Stimulated activated CD4-positive, alpha-beta T cell treated with anti-CD3 and anti-CD28 coated beads, Interleukin-12 subunit alpha, Interleukin-12 subunit beta, amount 100 ng/mL, for 4 hours (primary cell): Measurements from ENCODE around the gene RSPH9.
A peak's percentile ranks its signal among the peaks of the same experiment; 100 is the strongest.

Source experiments
- DNase-seq: peaks from one replicate; pipeline ENCODE4 v3.0.0-alpha.2; 2020

The RSPH9 gene, protein sequence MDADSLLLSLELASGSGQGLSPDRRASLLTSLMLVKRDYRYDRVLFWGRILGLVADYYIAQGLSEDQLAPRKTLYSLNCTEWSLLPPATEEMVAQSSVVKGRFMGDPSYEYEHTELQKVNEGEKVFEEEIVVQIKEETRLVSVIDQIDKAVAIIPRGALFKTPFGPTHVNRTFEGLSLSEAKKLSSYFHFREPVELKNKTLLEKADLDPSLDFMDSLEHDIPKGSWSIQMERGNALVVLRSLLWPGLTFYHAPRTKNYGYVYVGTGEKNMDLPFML

GRCh38 chr6:43644940-43645612 lies at the start of gene RSPH9:
RSPH9 (plus strand) TSS chr6:43645036; CDS start chr6:43645099, 63 bp downstream.
- peak; percentile 61 for DNase-seq

DNA sequence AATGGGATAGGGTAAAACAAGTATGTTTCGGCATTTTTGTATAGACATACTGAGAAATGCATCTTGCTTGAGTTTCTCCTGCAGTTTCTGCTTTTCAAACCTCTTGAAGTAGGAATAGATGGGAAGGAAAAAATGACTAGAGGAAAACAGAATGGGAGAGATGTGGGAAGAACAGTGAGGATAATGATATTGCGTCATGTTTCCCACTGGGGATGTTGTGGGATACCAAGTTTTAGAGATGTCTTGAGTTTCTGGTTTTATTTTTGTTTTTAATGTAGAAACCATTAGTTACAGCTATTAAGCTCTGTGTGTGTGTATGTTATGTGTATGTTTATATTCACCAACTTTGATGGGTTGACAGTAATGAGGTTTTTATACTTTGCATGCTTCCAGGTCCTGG lies 44.2 kb upstream of the RSPH9 start:
- no peak for DNase-seq

GRCh38 chr6:43604174-43604573 lies 40.7 kb upstream of the RSPH9 start:
- no peak for DNase-seq

DNA sequence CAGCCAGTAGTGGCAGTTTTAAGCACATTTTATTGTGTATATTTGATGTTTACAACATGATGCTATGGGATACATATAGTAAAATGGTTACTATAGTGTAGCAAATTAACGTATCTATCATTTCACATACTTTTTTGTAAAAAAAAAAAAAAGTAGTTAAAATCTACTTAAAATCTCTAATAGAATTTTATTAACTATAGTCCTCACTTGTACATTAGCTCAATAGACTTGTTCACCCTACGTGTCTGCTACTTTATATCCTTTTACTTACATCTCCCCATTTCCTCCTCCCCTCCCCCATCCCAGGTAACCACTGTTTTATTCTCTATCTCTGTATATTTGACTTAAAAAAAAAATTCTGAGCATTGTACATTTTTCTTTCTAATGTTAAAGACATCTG lies 38.8 kb upstream of the RSPH9 start:
- no peak for DNase-seq

- peak; percentile 61 for DNase-seq
These were observed 36.5 kb upstream of the RSPH9 start for GRCh38 chr6:43608310-43608763.

DNA sequence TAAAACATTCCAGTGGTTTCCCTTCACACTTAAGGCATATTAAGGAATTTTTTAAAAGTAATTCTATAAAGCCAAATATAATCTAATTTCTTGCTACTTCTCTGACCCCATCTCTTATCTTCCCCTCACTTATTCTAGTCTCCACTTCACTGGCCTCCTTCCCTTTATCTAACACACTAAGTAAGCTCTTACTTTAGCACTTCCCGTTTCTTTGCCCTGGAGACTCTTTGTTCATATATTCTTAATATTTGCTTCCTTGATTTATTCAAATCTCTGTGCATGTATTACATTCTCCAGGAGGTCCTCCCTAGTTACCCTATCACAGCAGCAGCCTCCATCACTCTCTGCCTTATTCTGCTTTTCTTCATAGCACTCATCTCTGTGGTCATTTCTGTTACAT lies 36.0 kb upstream of the RSPH9 start:
- DNase-seq = no peak

- DNase-seq = no peak
These were observed 35.4 kb upstream of the RSPH9 start for GRCh38 chr6:43609402-43609801.

DNA sequence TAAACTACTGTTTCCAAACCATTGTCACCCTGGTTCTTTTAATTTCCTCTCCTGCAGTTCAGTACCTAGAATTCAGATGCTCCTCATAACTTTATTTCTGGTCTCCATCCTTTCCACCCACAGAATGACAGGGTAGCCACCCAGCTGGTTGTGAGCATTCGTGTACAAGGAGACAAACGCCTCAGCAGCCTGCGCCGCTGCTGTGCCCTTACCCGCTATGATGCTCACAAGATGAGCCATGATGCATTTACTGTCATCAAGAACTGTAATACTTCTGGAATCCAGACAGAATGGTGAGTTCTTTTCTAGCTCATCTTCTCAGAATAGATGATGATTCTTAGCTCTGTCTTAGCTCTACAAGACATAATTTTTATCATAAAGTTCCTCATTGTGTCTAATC lies 34.4 kb upstream of the RSPH9 start:
- no peak for DNase-seq

- no peak for DNase-seq
These were observed 31.0 kb upstream of the RSPH9 start for GRCh38 chr6:43613721-43614395.

DNA sequence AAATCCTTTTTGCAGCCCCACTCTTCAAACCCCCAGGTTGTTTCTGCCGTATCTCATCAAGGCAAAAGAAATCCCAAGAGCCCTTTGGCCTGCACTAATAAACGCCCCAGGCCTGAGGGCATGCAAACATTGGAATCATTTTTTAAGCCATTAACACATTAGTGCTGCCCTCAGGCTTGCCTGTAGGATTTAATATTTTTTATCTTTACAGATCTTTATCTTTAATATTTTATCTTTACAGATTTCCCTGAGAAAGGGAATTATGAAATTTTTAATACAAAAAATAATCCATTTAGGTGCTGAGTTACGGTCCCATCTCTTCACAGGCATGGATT lies 30.5 kb upstream of the RSPH9 start:
- no peak for DNase-seq

- DNase-seq = no peak
These were observed 27.9 kb upstream of the RSPH9 start for GRCh38 chr6:43616725-43617472.

- DNase-seq = no peak
These were observed 23.6 kb upstream of the RSPH9 start for GRCh38 chr6:43621078-43621835.

- no peak for DNase-seq
These were observed 23.0 kb upstream of the RSPH9 start for GRCh38 chr6:43621836-43622180.

DNA sequence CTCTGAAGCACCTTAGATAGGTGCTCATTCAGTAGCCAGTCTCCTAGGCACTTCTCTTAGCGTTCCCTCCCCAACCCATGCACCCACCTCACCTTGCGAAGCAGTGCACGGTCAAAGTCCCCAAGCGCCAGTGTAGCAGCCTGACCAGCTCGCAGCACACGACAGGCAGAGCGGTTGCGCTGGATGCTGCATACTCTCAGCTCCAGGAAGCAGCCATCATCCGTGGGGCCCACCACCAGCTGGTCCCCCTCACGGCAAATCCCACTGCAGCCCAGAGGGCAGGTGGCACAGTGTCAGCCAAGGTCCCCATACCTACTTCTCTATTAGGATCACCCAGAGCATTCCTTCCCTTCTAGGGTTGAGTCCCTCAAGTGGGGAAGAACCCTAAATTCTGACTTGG lies 22.3 kb upstream of the RSPH9 start:
- no peak for DNase-seq

DNA sequence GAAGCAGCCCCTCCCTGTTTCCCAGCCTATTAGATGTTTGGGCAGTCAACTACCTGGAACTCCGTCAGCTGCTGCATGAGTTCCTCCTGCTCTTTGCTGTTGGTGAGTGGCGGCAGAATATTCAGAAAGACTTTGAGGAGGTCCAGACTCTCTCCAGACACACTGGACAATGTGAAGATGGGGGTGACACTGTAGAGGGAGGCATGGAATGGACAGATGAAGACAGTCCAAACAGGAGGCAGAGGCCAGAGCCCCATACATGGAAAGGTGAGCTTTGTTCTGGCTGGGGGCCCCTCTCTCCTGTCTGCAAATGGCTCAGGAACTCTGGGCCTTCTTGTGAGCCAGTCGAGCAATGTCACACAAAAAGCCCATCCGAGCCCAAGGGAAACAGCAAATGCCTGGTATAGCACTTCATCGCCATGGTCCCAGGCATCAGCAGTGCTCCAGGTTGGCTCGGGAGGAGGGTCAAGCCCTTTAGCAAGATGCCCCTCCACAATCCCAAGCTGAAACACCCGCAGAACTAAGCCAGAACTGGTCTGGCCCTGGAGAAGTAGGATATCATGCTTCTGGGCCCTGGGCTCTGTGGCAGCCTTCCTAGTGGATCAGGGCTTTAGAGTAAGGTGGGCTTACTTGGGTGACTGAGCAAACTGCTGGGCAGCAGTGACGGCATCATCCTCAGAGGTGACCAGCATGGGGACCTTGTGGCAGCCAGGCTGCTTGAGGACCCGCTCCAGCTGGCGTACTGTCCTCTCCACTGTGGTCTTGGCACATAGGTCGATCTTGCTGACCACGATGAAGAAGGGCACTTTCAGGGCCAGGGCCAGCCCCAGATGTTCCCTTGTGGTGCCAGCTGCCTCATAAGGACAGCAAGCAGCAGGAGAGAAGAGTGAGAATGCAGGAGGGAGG lies 20.7 kb upstream of the RSPH9 start:
- DNase-seq = no peak

GRCh38 chr6:43624786-43625288 lies 20.0 kb upstream of the RSPH9 start:
- no peak for DNase-seq

GRCh38 chr6:43625393-43625992 lies 19.3 kb upstream of the RSPH9 start:
- no peak for DNase-seq

GRCh38 chr6:43627008-43627825 lies 17.6 kb upstream of the RSPH9 start:
- DNase-seq = no peak

DNA sequence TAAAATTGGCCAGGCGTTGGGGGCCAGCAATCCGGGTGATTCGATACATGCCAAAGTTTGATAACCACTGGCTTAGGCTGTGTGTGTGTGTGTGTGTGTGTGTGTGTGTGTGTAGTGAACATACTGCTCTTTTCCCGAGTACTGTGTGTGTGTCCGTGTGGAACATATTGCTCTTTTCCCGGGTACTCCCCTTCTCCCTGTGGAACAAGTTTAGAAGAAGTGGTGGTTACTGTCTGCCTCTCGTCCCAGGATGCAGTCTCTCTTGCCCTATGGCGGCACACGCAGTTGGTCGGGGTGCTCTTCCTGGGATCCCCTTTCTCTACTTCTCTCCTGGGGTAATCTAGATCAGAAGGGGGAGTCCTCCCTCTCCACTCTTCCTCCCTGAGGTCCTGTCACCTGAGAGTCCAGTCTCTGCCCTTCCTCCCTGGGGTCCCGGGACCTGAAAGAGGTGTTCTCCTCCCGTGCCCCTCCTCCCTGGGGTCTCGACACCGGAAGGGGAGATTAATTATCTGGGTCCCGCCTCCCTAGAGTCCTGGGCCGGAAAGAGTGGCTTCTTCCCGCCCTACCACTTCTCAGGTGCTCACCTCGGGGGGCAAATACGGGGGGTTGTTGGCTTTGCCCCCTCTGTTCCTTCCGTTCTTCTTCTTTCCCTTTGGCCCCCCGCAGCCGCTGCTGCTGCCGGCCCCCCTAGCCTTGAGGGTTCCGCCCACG lies 16.3 kb upstream of the RSPH9 start:
- DNase-seq = peak; percentile 41
